Epithelial cell of proximal tubule (primary cell): ENCODE measurements around the gene SPDL1. TPM values are rescaled to one million over a fixed set of nuclear protein-coding genes. Genes with fewer than 3 reads are reported as not detected.

Source experiments
- DNase-seq: peaks from one replicate; pipeline ENCODE4 v3.0.0-alpha.2; 2011; ENCODE audit warnings: low read depth
- H3K4me3 ChIP-seq: 2 replicates; pipeline ENCODE4 v1.5.1; 2011; ENCODE audit warnings: low read depth, mild to moderate bottlenecking, low read length
- CTCF ChIP-seq: conservative IDR thresholded peaks from 2 replicates; pipeline ENCODE4 v1.5.1; 2012; ENCODE audit warnings: low read depth, mild to moderate bottlenecking, low read length
- total RNA-seq: library from RNA; depleted of rRNA; stranded (reverse); fragments of >200 nt; gene quantifications from 2 replicates; pipeline ENCODE4 v1.2.3, GENCODE V29; 2015

Gene SPDL1
- total RNA-seq, 1 donor from 2014 or later = 73.2 TPM

GRCh38 chr5:169545762-169546161, 37.8 kb upstream of the SPDL1 start:
- no peak for TF ChIP-seq CTCF
- peak; percentile 16 for DNase-seq
- no peak overlapping the region for H3K4me3 ChIP-seq

GRCh38 chr5:169546346-169546745, 37.2 kb upstream of the SPDL1 start:
- no peak for DNase-seq
- TF ChIP-seq CTCF = no peak
- no peak overlapping the region for H3K4me3 ChIP-seq

- TF ChIP-seq CTCF = no peak
- no peak for DNase-seq
- no peak overlapping the region for H3K4me3 ChIP-seq
Measured at GRCh38 chr5:169547508-169547907, 36.1 kb upstream of the SPDL1 start.

GRCh38 chr5:169548315-169548714, 35.3 kb upstream of the SPDL1 start:
- peak; percentile 74 for TF ChIP-seq CTCF
- peak; percentile 16 for DNase-seq
- no peak overlapping the region for H3K4me3 ChIP-seq

GRCh38 chr5:169549453-169550100, 34.0 kb upstream of the SPDL1 start:
- TF ChIP-seq CTCF = no peak
- no peak overlapping the region for H3K4me3 ChIP-seq
- DNase-seq = no peak

- H3K4me3 ChIP-seq = no peak overlapping the region
- no peak for TF ChIP-seq CTCF
- DNase-seq = no peak
Measured at GRCh38 chr5:169550227-169550626, 33.3 kb upstream of the SPDL1 start.

- DNase-seq = no peak
- no peak for TF ChIP-seq CTCF
- H3K4me3 ChIP-seq = no peak overlapping the region
Measured at GRCh38 chr5:169551146-169551545, 32.4 kb upstream of the SPDL1 start.
